Measurements from ENCODE around the gene MBTPS1.

The MBTPS1 gene

GRCh38 chr16:84059946-84060901 is 56.5 kb downstream of the MBTPS1 start:
- TF ChIP-seq CTCF (IDR thresholded peaks at IDR 0.05; ENCODE audit: insufficient read depth, low read length, poor library complexity, severe bottlenecking) (no peak), EZH2phosphoT487 (conservative IDR thresholded peaks at IDR 0.05; ENCODE audit: low read length) (no peak)
- Histone ChIP-seq H3K4me3 (ENCODE audit: insufficient read depth, low read length, poor library complexity, severe bottlenecking) (no peak overlapping the region), H3K27ac (ENCODE audit: low read depth, low read length) (no peak overlapping the region), H3K27me3 (ENCODE audit: low read length) (no peaks in the 10 kb centered on the region), H4K20me1 (ENCODE audit: low read depth, low read length) (no peaks in the 10 kb centered on the region), H3K9ac (ENCODE audit: low read length) (no peak overlapping the region), H3K79me2 (ENCODE audit: insufficient read depth, low read length) (no peaks in the 10 kb centered on the region), H3K36me3 (ENCODE audit: low read length) (peaks cover 10% of the 10 kb centered on the region), H2AFZ (ENCODE audit: low read depth, low read length, severe bottlenecking) (no peak overlapping the region), H3K4me2 (ENCODE audit: low read depth, low read length, poor library complexity, severe bottlenecking) (no peak overlapping the region), H3K9me3 (ENCODE audit: insufficient read depth, low read length) (no peaks in the 10 kb centered on the region), H3F3A (ENCODE audit: insufficient read depth) (no peaks in the 10 kb centered on the region), H3K9me2 (replicated peaks; ENCODE audit: insufficient read depth, low read length) (no peaks in the 10 kb centered on the region)

GRCh38 chr16:84059111-84059510 is 57.6 kb downstream of the MBTPS1 start:
- H3K4me2 ChIP-seq (ENCODE audit: low read depth, low read length, poor library complexity, severe bottlenecking) = no peak overlapping the region
- no peak overlapping the region for H3K27ac ChIP-seq (ENCODE audit: low read depth, low read length)
- no peaks in the 10 kb centered on the region for H3K79me2 ChIP-seq (ENCODE audit: insufficient read depth, low read length)
- H3K4me3 ChIP-seq (ENCODE audit: insufficient read depth, low read length, poor library complexity, severe bottlenecking) = no peak overlapping the region
- H3K9me2 ChIP-seq (replicated peaks; ENCODE audit: insufficient read depth, low read length) = no peaks in the 10 kb centered on the region
- H2AFZ ChIP-seq (ENCODE audit: low read depth, low read length, severe bottlenecking) = no peak overlapping the region
- no peaks in the 10 kb centered on the region for H3K27me3 ChIP-seq (ENCODE audit: low read length)
- H4K20me1 ChIP-seq (ENCODE audit: low read depth, low read length) = no peaks in the 10 kb centered on the region
- TF ChIP-seq EZH2phosphoT487 (conservative IDR thresholded peaks at IDR 0.05; ENCODE audit: low read length) (no peak), CTCF (IDR thresholded peaks at IDR 0.05; ENCODE audit: insufficient read depth, low read length, poor library complexity, severe bottlenecking) (no peak)
- no peaks in the 10 kb centered on the region for H3F3A ChIP-seq (ENCODE audit: insufficient read depth)
- H3K36me3 ChIP-seq (ENCODE audit: low read length) = peaks cover 6% of the 10 kb centered on the region
- no peaks in the 10 kb centered on the region for H3K9me3 ChIP-seq (ENCODE audit: insufficient read depth, low read length)
- H3K9ac ChIP-seq (ENCODE audit: low read length) = no peak overlapping the region

GRCh38 chr16:84058664-84059063 is 58.1 kb downstream of the MBTPS1 start:
- no peak overlapping the region for H3K9ac ChIP-seq (ENCODE audit: low read length)
- no peaks in the 10 kb centered on the region for H3K79me2 ChIP-seq (ENCODE audit: insufficient read depth, low read length)
- TF ChIP-seq EZH2phosphoT487 (conservative IDR thresholded peaks at IDR 0.05; ENCODE audit: low read length) = no peak
- H3K9me3 ChIP-seq (ENCODE audit: insufficient read depth, low read length) = no peaks in the 10 kb centered on the region
- H3K4me2 ChIP-seq (ENCODE audit: low read depth, low read length, poor library complexity, severe bottlenecking) = no peak overlapping the region
- no peaks in the 10 kb centered on the region for H3K9me2 ChIP-seq (replicated peaks; ENCODE audit: insufficient read depth, low read length)
- no peak overlapping the region for H3K4me3 ChIP-seq (ENCODE audit: insufficient read depth, low read length, poor library complexity, severe bottlenecking)
- H4K20me1 ChIP-seq (ENCODE audit: low read depth, low read length) = no peaks in the 10 kb centered on the region
- H3K27me3 ChIP-seq (ENCODE audit: low read length) = no peaks in the 10 kb centered on the region
- H3K27ac ChIP-seq (ENCODE audit: low read depth, low read length) = no peak overlapping the region
- H3F3A ChIP-seq (ENCODE audit: insufficient read depth) = no peaks in the 10 kb centered on the region
- H3K36me3 ChIP-seq (ENCODE audit: low read length) = peaks cover 3% of the 10 kb centered on the region; the same call in 1 of the 2 replicates
- no peak overlapping the region for H2AFZ ChIP-seq (ENCODE audit: low read depth, low read length, severe bottlenecking)

- H2AFZ ChIP-seq (ENCODE audit: low read depth, low read length, severe bottlenecking) = no peak overlapping the region
- H3K9me3 ChIP-seq (ENCODE audit: insufficient read depth, low read length) = no peaks in the 10 kb centered on the region
- no peak overlapping the region for H3K4me2 ChIP-seq (ENCODE audit: low read depth, low read length, poor library complexity, severe bottlenecking)
- H3K79me2 ChIP-seq (ENCODE audit: insufficient read depth, low read length) = no peaks in the 10 kb centered on the region
- no peak overlapping the region for H3K9ac ChIP-seq (ENCODE audit: low read length)
- peaks cover 2% of the 10 kb centered on the region; the same call in 1 of the 2 replicates for H3K36me3 ChIP-seq (ENCODE audit: low read length)
- TF ChIP-seq EZH2phosphoT487 (conservative IDR thresholded peaks at IDR 0.05; ENCODE audit: low read length) = no peak
- no peak for TF ChIP-seq CTCF (IDR thresholded peaks at IDR 0.05; ENCODE audit: insufficient read depth, low read length, poor library complexity, severe bottlenecking)
- H3K27ac ChIP-seq (ENCODE audit: low read depth, low read length) = no peak overlapping the region
- no peaks in the 10 kb centered on the region for H3K27me3 ChIP-seq (ENCODE audit: low read length)
- no peaks in the 10 kb centered on the region for H3K9me2 ChIP-seq (replicated peaks; ENCODE audit: insufficient read depth, low read length)
- H3K4me3 ChIP-seq (ENCODE audit: insufficient read depth, low read length, poor library complexity, severe bottlenecking) = no peak overlapping the region
- no peaks in the 10 kb centered on the region for H4K20me1 ChIP-seq (ENCODE audit: low read depth, low read length)
- no peaks in the 10 kb centered on the region for H3F3A ChIP-seq (ENCODE audit: insufficient read depth)
These were observed 58.5 kb downstream of the MBTPS1 start for GRCh38 chr16:84058211-84058610.
